HG02678 (cell line): ENCODE results near the gene POLE4.

Source experiments
- ATAC-seq: cut with Tn5 transposase; IDR thresholded peaks from one replicate; pipeline ENCODE4 v1.9.1; 2021; ENCODE audit warnings: mild to moderate bottlenecking, moderate library complexity; ENCODE audit not compliant: unreplicated experiment

The POLE4 gene, protein sequence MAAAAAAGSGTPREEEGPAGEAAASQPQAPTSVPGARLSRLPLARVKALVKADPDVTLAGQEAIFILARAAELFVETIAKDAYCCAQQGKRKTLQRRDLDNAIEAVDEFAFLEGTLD

GRCh38 chr2:74958274-74959105 lies at the start of gene POLE4:
POLE4 (plus strand) TSS chr2:74958643; CDS start chr2:74958680, 37 bp downstream.
- peak; percentile 88 for ATAC-seq

DNA sequence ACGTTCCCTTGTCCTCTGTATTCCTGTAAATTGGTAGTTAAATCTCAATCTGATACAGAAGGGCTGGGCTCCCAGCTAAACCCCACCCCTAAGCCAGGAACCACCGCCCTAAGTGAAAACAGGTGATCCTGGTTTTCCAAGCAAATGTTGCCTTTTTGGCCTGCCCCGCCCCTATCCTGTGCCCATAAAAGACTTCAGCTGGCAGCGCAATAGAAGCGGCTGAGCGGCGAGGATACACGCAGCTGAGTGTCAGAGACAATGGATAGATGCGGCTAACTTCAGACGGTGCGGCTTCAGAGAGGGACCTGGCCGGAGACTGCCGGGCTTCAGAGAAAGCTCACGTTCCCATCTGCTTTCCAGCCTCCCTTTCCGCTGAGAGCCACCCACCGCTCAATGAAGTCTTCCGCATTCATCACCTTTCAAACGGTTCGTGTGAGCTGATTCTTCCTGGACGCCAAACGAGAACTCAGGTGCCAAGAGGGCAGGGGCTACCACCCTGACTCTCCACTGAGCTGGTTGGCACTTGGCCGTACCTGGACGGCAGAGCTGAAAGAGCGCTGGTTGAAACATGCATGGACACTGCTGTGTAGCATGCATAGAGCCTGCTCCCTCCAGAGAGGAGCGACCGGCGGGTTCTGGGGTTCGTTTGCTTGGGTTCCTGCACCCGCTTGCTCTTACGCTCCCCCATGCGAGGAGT lies 49.5 kb upstream of the POLE4 start:
- ATAC-seq, result no peak

DNA sequence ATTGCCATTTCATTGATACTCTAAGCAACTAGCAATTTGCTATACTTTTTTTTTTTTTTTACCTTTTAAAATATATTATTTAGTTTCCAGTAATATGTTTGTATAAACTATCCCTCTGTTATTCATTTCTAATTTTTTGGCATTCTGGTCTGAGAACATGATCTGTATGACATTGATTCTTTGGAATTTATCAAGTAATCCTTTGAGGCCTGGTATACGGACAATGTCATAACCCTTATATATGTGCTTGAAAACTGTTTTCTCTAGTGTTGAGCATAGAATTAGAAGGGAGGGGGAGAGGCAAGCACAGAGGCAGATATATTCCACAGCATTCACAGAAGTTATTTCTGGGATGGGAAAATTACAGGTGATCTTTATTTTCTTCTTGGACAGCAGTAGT lies 48.2 kb upstream of the POLE4 start:
- ATAC-seq, result no peak

DNA sequence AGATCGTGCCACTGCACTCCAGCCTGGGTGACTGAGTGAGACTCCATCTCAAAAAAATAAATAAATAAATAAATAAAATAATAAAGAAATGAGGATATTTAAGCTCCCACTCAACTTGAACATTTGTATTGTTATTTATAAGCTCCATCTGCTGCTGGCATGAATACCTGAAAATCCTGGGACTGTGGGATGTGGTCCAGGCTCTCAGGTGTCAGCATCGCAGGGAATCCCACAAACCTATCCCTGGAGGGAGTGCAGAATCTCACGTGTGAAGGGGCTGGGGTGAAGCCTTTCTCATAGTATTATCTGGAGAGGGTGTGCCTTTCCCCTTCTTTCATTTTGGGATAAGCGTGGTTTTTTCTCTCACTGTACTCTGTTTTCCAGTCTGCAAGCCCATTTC lies 47.4 kb upstream of the POLE4 start:
- no peak for ATAC-seq

- ATAC-seq, result no peak
Observed at GRCh38 chr2:74915743-74916142, 42.7 kb upstream of the POLE4 start.

DNA sequence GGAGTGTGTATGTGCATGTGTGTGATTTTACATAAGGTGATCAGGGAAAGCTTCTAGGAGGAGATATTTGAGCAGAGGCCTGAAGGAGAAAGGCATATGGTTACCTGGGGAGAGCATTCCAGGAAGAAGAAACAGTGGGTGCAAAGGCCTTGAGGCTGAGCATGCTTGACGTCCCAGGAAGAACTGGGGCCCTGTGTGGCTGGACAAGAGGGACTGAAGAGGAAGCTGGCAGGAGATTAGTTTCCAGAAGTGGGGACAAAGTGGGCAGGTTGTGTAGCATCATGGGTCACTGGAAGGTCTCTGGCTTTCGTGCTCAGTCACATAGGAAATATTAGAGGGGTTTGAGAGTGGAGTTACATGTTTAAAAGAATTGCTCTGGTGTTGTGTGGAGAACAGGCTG lies 42.0 kb upstream of the POLE4 start:
- no peak for ATAC-seq

DNA sequence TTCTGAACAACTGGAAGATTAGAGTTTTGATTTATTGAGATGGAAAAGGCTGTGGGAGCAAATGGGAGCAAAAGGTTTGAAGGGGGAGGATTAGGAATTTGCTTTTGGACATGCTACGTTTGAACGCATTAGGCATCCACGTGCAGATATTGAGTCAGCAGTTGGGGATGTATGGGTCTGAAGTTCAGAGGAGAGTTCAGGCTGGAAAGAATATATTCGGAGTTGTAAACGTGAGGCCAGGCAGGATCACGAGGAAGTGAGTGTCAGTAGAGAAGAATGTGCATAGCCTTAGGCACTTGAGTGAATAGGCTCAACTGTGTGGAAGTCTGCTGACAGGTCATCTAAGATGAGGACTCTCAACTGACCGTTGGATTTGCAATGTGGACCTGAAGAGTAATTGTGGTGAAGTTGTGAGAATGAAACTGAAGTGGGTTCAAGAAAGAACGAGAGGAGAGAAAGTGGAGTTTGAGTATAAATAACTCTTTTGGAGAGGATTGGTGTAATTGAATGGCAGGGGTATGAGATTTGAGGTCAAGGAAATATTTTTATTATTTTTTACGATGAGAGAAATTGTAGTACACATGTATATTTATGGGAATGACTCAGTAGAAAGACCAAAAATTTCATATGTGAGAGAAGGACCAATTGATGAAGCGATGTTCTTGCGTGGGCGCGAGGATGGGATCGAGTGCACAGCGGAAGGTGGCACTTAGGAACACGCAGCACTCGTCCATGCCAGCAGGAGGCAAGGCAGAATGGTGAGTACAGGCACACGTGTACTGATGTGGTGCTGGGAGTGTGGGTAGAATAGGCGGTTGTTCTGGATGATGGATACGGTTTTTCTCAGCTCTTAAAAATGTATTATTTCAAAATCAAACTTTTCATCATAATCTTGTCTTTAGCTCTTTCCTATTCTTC lies 40.5 kb upstream of the POLE4 start:
- ATAC-seq, result no peak

- ATAC-seq, result peak; percentile 62
Observed at GRCh38 chr2:74919827-74920226, 38.6 kb upstream of the POLE4 start.

DNA sequence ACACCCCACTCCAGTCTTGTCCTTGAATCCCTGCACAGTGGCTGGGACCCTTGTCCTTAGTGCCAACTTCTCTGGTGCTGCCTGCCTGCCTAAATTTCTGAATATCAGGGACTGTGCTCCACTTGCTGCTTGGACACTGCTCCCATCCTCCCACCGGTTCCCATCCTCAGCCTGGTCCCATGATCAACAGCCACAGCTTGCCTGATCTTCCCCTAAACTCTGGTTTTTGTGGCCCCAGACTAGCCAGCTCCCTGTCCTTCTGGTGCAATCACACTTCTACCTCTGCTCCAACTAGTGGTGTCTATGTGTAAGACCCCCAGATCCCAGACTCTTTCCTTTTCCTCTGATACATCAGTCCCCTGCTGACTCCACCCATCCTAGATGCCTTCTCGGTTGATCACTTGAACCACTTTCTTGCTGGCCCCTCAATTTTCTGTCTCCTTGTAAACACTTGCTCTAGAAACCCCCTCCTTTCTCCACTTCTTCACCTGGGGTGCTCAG lies 37.2 kb upstream of the POLE4 start:
- ATAC-seq, result no peak

- no peak for ATAC-seq
Observed at GRCh38 chr2:74922592-74923227, 35.7 kb upstream of the POLE4 start.

- ATAC-seq, result no peak
Observed at GRCh38 chr2:74924463-74925265, 33.8 kb upstream of the POLE4 start.

- ATAC-seq, result no peak
Observed at GRCh38 chr2:74925361-74925786, 33.1 kb upstream of the POLE4 start.

DNA sequence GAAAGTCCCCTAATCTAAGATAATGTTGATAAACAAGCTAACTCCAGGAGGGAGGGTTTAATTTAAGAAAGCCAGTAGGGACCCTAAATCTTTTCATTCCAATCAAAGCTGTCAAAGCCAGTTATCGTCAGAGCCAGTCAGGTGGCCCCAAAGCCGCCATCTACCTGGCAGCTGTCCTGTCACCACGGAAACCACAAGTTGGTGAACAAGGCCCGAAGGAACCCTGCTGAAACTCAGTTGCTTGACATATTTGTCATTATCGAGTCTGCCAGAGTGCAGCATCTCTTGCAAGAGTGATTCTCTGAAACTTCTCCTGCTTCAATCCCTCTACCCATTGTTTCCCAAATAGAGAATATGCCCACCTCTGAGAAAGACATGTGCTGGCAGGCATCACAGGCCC lies 30.8 kb upstream of the POLE4 start:
- no peak for ATAC-seq

DNA sequence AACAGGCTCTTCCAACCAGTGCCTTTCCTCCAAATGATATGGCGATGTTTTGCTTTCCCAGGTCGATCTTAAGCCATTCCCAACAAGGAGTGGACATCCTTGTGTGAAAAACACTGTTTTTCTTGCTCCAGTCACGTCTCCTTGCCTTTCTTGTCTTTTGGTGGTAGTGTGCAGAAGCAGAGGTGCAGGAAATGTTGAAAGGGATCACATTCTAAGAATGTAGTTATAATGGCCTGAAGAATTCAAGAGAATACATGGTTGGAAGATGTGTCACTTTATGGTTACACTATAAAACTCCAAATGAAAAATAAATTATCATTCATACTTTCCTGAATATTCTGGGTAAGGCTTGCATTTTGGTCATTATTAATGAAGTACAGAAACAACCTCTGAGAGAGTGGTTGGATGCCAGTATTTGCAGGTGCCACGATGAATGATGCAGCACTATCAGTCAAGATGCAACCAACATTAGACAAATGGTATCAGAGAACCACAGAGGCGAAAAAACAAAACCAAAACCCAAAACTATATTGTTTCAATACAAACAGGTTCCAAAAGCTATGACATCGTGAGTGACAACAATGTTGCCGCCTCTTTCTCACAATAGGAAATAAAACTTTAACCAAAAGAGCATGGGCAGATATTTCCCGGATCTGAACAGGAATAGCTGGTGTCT lies 27.5 kb upstream of the POLE4 start:
- ATAC-seq, result no peak

- ATAC-seq, result no peak
Observed at GRCh38 chr2:74931940-74932339, 26.5 kb upstream of the POLE4 start.

DNA sequence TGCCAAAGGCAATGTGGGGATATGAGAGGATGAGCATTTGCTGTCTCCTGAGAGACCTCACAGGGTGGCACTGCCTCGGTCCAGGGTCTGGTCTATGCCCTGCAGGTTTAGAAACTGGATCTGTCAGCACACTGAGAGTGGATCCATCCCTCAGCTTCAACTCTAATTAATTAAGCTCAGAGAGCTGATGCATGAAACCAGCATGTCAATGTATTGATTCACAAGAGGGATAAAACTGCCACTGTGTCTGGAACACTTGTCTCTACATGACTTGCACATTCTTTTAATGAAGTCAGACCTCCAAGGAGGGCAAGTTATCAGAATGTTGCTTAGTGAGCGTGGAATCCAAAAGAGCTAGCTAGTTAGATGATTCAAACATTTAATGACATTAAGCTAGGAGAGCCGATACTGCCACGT lies 22.5 kb upstream of the POLE4 start:
- ATAC-seq, result no peak

DNA sequence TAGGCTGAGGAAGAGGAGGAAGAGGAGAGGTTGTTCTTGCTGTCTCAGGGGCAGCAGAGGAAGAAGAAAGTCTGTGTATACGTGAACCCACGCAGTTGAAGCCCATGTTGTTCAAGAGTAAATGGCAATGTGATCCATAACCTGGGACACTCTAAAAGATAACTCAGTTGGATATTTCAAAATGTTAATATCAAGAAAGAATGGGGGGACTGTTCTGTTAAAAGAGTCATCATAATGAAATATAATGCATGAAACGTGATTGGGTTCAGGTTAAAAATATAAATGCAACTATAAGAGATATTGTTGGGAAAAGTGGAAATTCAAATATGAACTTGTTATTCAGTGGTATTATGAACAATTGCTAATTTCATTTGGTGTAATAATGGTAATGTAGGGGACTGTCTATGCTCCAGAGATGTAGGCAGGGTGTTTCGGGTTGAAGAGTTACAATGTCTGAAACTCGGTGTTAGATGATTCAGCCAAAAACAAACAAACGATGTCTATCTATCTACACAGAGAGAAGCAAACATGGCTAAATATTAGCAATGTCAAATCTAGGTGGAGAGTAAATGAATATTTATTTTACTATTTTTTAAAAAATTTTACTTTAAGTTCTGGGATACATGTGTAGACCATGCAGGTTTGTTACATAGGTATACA lies 21.1 kb upstream of the POLE4 start:
- ATAC-seq, result no peak

DNA sequence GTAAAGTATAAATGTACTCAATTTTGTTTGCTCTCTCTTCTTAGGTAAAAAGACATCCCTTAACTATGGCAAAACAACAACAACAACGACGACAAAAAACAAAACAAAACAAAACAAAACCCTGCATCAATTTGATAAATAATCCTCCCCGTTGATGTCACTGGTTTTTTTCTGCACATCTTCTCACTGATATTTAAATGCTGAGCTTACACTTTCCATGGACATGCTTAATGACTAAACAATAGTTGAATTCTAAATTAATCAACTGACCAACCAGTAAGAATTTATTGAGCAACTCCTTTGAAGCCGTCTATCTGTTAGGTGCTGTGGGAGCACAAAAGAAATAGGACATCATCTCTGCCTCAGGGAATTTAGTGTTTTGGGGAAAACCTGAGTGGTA lies 20.2 kb upstream of the POLE4 start:
- ATAC-seq, result no peak
